ENCODE results near the gene COG3.

COG3 gene

GRCh38 chr13:45511310-45512097, 46.8 kb downstream of the COG3 start:
- no peak for DNase-seq

GRCh38 chr13:45512098-45512496, 47.4 kb downstream of the COG3 start:
- no peak for DNase-seq

GRCh38 chr13:45516757-45517156, 52.0 kb downstream of the COG3 start:
- DNase-seq = no peak

GRCh38 chr13:45518525-45519245, 53.9 kb downstream of the COG3 start:
- no peak for DNase-seq

- no peak for DNase-seq
Observed at GRCh38 chr13:45519493-45519892, 54.8 kb downstream of the COG3 start.

- peak; percentile 39 for DNase-seq
Observed at GRCh38 chr13:45521297-45521696, 56.6 kb downstream of the COG3 start.

GRCh38 chr13:45522571-45522970, 57.8 kb downstream of the COG3 start:
- DNase-seq = no peak

- DNase-seq = no peak
Observed at GRCh38 chr13:45527699-45528462, 63.1 kb downstream of the COG3 start.

- DNase-seq = no peak
Observed at GRCh38 chr13:45529758-45530157, 65.0 kb downstream of the COG3 start.

- no peak for DNase-seq
Observed at GRCh38 chr13:45534604-45535003, 69.9 kb downstream of the COG3 start.

- no peak for DNase-seq
Observed at GRCh38 chr13:45536224-45536623, 71.5 kb downstream of the COG3 start.

- DNase-seq = no peak
Observed at GRCh38 chr13:45537516-45537915, 72.8 kb downstream of the COG3 start.

GRCh38 chr13:45538382-45538781, 73.6 kb downstream of the COG3 start:
- no peak for DNase-seq

GRCh38 chr13:45540195-45540594, 75.5 kb downstream of the COG3 start:
- DNase-seq = no peak

- no peak for DNase-seq
Observed at GRCh38 chr13:45540864-45541263, 76.1 kb downstream of the COG3 start.

- DNase-seq = no peak
Observed at GRCh38 chr13:45541806-45542205, 77.1 kb downstream of the COG3 start.

- no peak for DNase-seq
Observed at GRCh38 chr13:45542391-45542790, 77.7 kb downstream of the COG3 start.

GRCh38 chr13:45542878-45543277, 78.1 kb downstream of the COG3 start:
- no peak for DNase-seq

- DNase-seq = no peak
Observed at GRCh38 chr13:45544520-45544919, 79.8 kb downstream of the COG3 start.

- no peak for DNase-seq
Observed at GRCh38 chr13:45545686-45546409, 81.1 kb downstream of the COG3 start.

GRCh38 chr13:45546410-45546765, 81.6 kb downstream of the COG3 start:
- DNase-seq = no peak

- DNase-seq = no peak
Observed at GRCh38 chr13:45548281-45548680, 83.5 kb downstream of the COG3 start.

- DNase-seq = no peak
Observed at GRCh38 chr13:45554604-45555109, 89.9 kb downstream of the COG3 start.
